Measurements from ENCODE around the gene CHD8. TPM values are rescaled to one million over a fixed set of nuclear protein-coding genes. Genes with fewer than 3 reads are reported as not detected.

CHD8 gene
- 47.7 and 51.1 TPM in 2 replicates for total RNA-seq

GRCh38 chr14:21455912-21456667, at the start of gene CHD8:
TSS of gene CHD8 (minus strand) at chr14:21456123. CDS start at chr14:21431643, 24,480 bp downstream.

GRCh38 chr14:21476925-21477681, 21.2 kb upstream of the CHD8 start, which contains the start of the genes RAB2B and TOX4:
TSS of gene RAB2B (minus strand) at chr14:21476959. CDS start at chr14:21476872, 87 bp downstream.
TSS of gene TOX4 (plus strand) at chr14:21477195. CDS start at chr14:21477279, 84 bp downstream.

GRCh38 chr14:21383848-21384493, 72.0 kb downstream of the CHD8 start, which contains the start of gene SUPT16H:
TSS of gene SUPT16H (minus strand) at chr14:21384019. CDS start at chr14:21383927, 92 bp downstream.

Other genes with a start within 250 kb of the CHD8 start
- 591 and 671 TPM in 2 replicates for gene HNRNPC, start 186.7 kb downstream of the CHD8 start, total RNA-seq
- gene RPGRIP1, start 176.0 kb downstream of the CHD8 start, total RNA-seq = not detected in 2 replicates
- gene SUPT16H, start 72.1 kb downstream of the CHD8 start, total RNA-seq = 71.5 and 86.1 TPM in 2 replicates
- 20.7 and 24.2 TPM in 2 replicates for gene RAB2B, start 20.8 kb upstream of the CHD8 start, total RNA-seq
- 21.5 and 30.5 TPM in 2 replicates for gene TOX4, start 21.1 kb upstream of the CHD8 start, total RNA-seq
- 39.2 and 52.8 TPM in 2 replicates for gene METTL3, start 55.2 kb upstream of the CHD8 start, total RNA-seq
- gene SALL2, start 70.2 kb upstream of the CHD8 start, total RNA-seq = 1.5 and 2.1 TPM in 2 replicates
- not detected in 2 replicates for gene OR10G3, start 124.0 kb upstream of the CHD8 start, total RNA-seq
- not detected in 2 replicates for gene OR10G2, start 178.8 kb upstream of the CHD8 start, total RNA-seq
- not detected in 2 replicates for gene OR4E2, start 197.7 kb upstream of the CHD8 start, total RNA-seq
- not detected in 2 replicates for gene OR4E1, start 217.7 kb upstream of the CHD8 start, total RNA-seq